Common myeloid progenitor, CD34-positive (primary cell): ENCODE results near the gene USP22.
A peak's percentile ranks its signal among the peaks of the same experiment; 100 is the strongest.

ENCODE experiments used
- CTCF ChIA-PET: fragments of 350-600 bp; sonication (Branson Sonifier 250); formaldehyde crosslinking; loops from one replicate; lab custom pipeline; 2021; ENCODE audit warnings: antibody characterized with exemption; lab: Charles Lee
- POLR2A ChIA-PET: fragments of 350-600 bp; sonication (Branson Sonifier 250); formaldehyde crosslinking; loops from one replicate; lab custom pipeline; 2021; ENCODE audit warnings: antibody characterized with exemption; lab: Charles Lee
- DNase-seq, 3 donors: peaks; one replicate each; pipeline versions ENCODE4 v3.0.0 to v3.0.0-alpha.2; 2013
- H3K27ac ChIP-seq, 2 experiments: 1 replicate in 1 of 2; 2 replicates in 1 of 2; pipeline ENCODE4 v1.7.0; 2013; ENCODE audit warnings: inconsistent platforms in 2 of 2, low read length in 2 of 2, mild to moderate bottlenecking in 2 of 2, low read depth in 1 of 2, moderate library complexity in 1 of 2; ENCODE audit not compliant: severe bottlenecking in 2 of 2, insufficient read depth in 1 of 2, poor library complexity in 1 of 2
- H3K27me3 ChIP-seq, 5 experiments: replicated peaks in 2 of 5; 1 replicate in 3 of 5; 2 replicates in 2 of 5; pipeline versions ENCODE4 v1.6.1 to v1.7.0; 2013; ENCODE audit warnings: low read length in 4 of 5, mild to moderate bottlenecking in 2 of 5, moderate library complexity in 2 of 5, inconsistent platforms in 1 of 5; ENCODE audit not compliant: insufficient read depth in 5 of 5, control insufficient read depth in 4 of 5
- H3K36me3 ChIP-seq, 4 experiments: 1 replicate in 2 of 4; 2 replicates in 2 of 4; pipeline versions ENCODE4 v1.6.1 to v1.7.0; 2013; ENCODE audit warnings: low read length in 3 of 4, control low read depth in 1 of 4, mild to moderate bottlenecking in 1 of 4; ENCODE audit not compliant: control insufficient read depth in 4 of 4, insufficient read depth in 4 of 4
- H3K4me1 ChIP-seq, 4 experiments: 1 replicate in 3 of 4; 2 replicates in 1 of 4; pipeline versions ENCODE4 v1.6.1 to v1.7.1; 2013; ENCODE audit warnings: low read length in 3 of 4, mild to moderate bottlenecking in 3 of 4, control low read depth in 1 of 4, inconsistent platforms in 1 of 4, moderate library complexity in 1 of 4; ENCODE audit not compliant: control insufficient read depth in 4 of 4, insufficient read depth in 4 of 4; ENCODE audit errors: control extremely low read depth in 1 of 4
- H3K4me3 ChIP-seq, 7 experiments: 1 replicate in 4 of 7; 2 replicates in 3 of 7; pipeline versions ENCODE4 v1.5.1 to v1.7.0; 2013; ENCODE audit warnings: mild to moderate bottlenecking in 7 of 7, low read length in 6 of 7, moderate library complexity in 6 of 7, inconsistent platforms in 2 of 7, low read depth in 2 of 7, control low read depth in 1 of 7; ENCODE audit not compliant: insufficient read depth in 4 of 7, control insufficient read depth in 1 of 7; ENCODE audit errors: extremely low read depth in 1 of 7
- H3K9me3 ChIP-seq, 5 experiments: 1 replicate in 4 of 5; 2 replicates in 1 of 5; pipeline versions ENCODE4 v1.6.1 to v1.7.1; 2013; ENCODE audit warnings: low read length in 4 of 5, mild to moderate bottlenecking in 2 of 5, inconsistent platforms in 1 of 5, low read depth in 1 of 5, moderate library complexity in 1 of 5; ENCODE audit not compliant: control insufficient read depth in 4 of 5, insufficient read depth in 2 of 5; ENCODE audit errors: control extremely low read depth in 1 of 5
- WGBS: methylation state at CpG from one replicate; pipeline ENCODE4 v1.1.5; 2013; ENCODE audit not compliant: insufficient coverage; 5-methylcytosine and 5-hydroxymethylcytosine counted together

The USP22 gene

DNA sequence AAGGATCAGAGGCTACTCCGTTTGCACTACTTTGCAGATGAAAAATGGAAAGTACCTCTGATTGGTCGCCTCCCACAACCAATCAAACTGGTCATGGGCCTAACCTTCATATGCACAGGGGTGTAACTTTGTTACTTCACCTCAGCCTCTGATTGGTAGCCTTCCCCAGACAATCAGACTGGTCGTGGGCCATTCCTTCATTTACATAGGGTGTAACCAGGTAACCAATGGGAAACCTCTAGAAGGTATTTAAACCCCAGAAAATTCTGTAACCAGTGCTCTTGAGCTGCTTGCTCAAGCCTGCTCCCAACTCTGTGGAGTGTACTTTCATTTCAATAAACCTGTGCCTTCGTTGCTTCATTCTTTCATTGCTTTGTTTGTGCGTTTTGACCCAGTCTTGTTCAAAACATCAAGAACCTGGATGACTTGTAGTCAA, 39.2 kb upstream of the USP22 start:
- Histone ChIP-seq H3K27ac (no peak overlapping the region), H3K9me3 (peaks cover 0 to 3% (median 0%) of the 10 kb centered on the region in 5 experiments), H3K27me3 (no peaks in the 10 kb centered on the region), H3K36me3 (no peaks in the 10 kb centered on the region), H3K4me1 (peaks cover 0 to 13% (median 6%) of the 10 kb centered on the region in 4 experiments), H3K4me3 (no peak overlapping the region)
- ChIA-PET POLR2A (no interaction called here), CTCF (interaction anchor here (0.8 to 1.0 kb wide), 2 partner anchors 38 to 147 kb away, joined by 3 to 4 read pairs; no protein-coding TSS in a partner anchor)
- DNase-seq, result no peak
- WGBS, result 95% methylated on average over 5 of the region's 5 CpGs

DNA sequence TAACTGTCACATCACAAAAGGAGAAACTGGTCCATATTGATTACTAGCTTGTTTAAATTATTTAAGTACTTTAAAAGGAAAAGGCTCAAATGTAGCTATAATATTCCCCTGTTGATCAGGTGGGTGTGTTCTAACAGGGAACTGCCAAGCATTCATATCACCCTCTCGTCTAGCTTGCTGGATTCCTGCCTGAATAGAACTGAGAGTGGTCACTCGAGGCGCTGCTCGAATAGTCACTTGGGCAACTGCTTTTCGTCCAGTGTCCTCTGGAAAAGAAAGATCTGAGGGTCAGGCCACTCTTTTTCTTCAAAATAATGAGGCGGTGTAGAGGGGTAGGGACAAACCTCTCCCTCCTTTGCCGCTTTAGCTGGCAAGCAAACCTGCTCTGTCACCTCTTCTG, 36.4 kb upstream of the USP22 start:
- Histone ChIP-seq H3K4me1 (peaks cover 0 to 16% (median 7%) of the 10 kb centered on the region in 4 experiments), H3K27ac (no peak overlapping the region), H3K27me3 (no peaks in the 10 kb centered on the region), H3K9me3 (peaks cover 0 to 3% (median 0%) of the 10 kb centered on the region in 5 experiments), H3K36me3 (no peaks in the 10 kb centered on the region), H3K4me3 (no peak overlapping the region)
- CTCF ChIA-PET, result interaction anchor here (1.1 to 2.1 kb wide), 5 partner anchors 12 to 35 kb away, joined by 3 to 6 read pairs (median 4); no protein-coding TSS in a partner anchor
- DNase-seq, result no peak
- WGBS, result 92% methylated on average over 5 of the region's 7 CpGs
- POLR2A ChIA-PET, result no interaction called here

DNA sequence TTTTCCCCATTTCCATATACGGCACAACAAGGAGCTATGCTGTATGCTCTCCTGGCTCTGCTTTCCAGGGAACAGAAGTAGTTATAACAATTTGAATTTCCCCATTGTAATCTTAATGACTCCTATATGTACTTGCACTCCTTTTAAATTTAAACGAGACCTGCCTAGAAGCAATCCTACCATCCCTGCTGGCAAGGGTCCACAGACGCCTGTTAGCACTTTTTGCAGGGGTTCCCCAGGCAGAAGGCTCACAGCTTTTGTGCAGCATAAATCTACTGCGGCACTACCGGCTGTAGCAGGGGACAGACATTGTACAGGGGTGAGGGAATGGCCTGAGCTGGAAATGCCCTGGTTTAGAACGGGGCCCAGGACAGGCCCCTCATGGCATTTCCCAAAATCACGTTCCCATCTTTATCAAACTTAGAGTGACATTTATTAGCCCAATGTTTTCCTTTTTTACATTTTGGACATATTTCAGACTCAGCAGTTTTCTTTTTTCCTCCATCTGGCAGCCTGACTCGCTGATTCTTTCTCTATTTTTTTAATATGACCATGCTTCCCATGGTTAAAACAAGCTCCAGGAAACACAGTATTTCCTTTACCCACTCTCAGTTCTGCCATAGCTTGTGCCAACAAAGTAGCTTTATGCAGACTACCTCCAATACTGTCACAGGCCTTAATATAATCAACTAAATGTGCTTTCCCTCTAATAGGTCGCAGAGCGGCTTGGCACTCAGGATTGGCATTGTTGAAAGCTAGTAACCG, 35.4 kb upstream of the USP22 start:
- peaks cover 0 to 16% (median 8%) of the 10 kb centered on the region in 4 experiments for H3K4me1 ChIP-seq
- 24% methylated on average over 8 of the region's 11 CpGs for WGBS
- ChIA-PET POLR2A (no interaction called here), CTCF (interaction anchor here (0.6 to 2.1 kb wide), 4 partner anchors 17 to 107 kb away, joined by 3 to 6 read pairs (median 4); no protein-coding TSS in a partner anchor)
- H3K9me3 ChIP-seq, result peaks cover 0 to 3% (median 0%) of the 10 kb centered on the region in 5 experiments
- DNase-seq, result peak in 2 of 3 donors; percentile 28 to 30
- H3K27ac ChIP-seq, result no peak overlapping the region
- no peaks in the 10 kb centered on the region for H3K27me3 ChIP-seq
- no peak overlapping the region for H3K4me3 ChIP-seq
- no peaks in the 10 kb centered on the region for H3K36me3 ChIP-seq

DNA sequence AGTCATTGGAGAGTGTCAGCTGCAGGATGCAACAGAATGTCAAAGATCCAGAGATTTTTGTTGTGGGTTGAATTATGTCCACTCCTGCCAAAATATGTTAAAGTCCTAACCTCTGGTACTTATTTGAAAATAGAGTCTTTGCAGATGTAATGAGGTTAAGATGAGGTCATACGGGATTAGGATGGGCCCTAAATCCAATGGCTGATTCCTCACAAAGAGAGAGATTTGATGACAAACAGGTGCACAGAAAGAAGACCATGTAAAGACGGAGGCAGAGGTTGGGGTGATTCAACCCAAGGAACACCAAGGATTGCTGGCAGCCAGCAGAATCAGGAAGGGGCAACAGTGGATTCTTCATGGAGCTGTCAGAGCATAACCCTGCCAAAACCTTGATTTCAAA, 34.5 kb upstream of the USP22 start:
- no peaks in the 10 kb centered on the region for H3K27me3 ChIP-seq
- ChIA-PET CTCF (no interaction called here), POLR2A (no interaction called here)
- no peaks in the 10 kb centered on the region for H3K36me3 ChIP-seq
- DNase-seq, result no peak
- peaks cover 0 to 2% (median 0%) of the 10 kb centered on the region in 5 experiments for H3K9me3 ChIP-seq
- H3K4me3 ChIP-seq, result no peak overlapping the region
- H3K4me1 ChIP-seq, result peaks cover 0 to 16% (median 9%) of the 10 kb centered on the region in 4 experiments
- WGBS, result 92% methylated on average over 2 of the region's 2 CpGs
- no peak overlapping the region for H3K27ac ChIP-seq

DNA sequence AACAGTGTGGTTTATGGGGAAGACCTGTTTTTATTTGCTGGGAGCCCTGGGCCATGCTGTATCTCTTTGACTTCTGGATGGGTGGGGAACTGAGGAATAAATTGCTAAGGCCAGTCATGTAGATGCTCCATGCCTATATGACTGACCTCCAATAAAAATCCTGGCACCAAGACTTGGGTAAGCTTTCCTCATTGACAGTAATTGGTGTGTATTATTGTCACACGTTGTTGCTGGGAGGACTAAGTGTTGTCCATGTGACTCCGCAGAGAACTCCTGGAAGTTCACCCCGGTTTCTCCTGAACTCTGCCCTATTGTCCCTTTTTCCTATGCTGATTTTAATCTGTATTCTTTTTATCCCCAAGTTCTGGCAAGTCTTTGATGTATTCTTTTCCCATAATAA, 33.4 kb upstream of the USP22 start:
- no peak for DNase-seq
- H3K9me3 ChIP-seq, result no peaks in the 10 kb centered on the region
- CTCF ChIA-PET, result no interaction called here
- H3K36me3 ChIP-seq, result no peaks in the 10 kb centered on the region
- H3K4me3 ChIP-seq, result no peak overlapping the region
- peaks cover 0 to 16% (median 9%) of the 10 kb centered on the region in 4 experiments for H3K4me1 ChIP-seq
- 96% methylated on average over 3 of the region's 3 CpGs for WGBS
- H3K27ac ChIP-seq, result no peak overlapping the region
- H3K27me3 ChIP-seq, result no peaks in the 10 kb centered on the region
- POLR2A ChIA-PET, result no interaction called here

DNA sequence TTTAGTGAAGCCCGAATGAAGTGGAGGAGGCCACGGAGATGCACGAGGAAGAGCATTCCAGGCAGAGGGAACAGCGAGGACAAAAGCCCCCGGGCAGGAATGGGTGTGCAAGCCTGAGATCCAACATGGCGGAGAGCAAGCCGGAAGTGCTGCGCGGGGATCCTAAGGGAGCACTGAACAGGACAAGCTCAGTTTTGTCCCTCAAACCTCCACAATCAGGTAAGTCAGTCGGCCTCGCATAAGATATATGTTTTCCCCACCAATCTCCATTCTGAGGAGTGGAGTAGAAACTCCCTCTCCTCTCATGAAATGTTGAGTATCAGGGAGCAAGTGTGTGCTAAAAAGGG, 32.9 kb upstream of the USP22 start:
- DNase-seq, result no peak
- POLR2A ChIA-PET, result no interaction called here
- no peak overlapping the region for H3K27ac ChIP-seq
- H3K4me3 ChIP-seq, result no peak overlapping the region
- no peaks in the 10 kb centered on the region for H3K9me3 ChIP-seq
- H3K4me1 ChIP-seq, result peaks cover 0 to 16% (median 9%) of the 10 kb centered on the region in 4 experiments
- WGBS, result 93% methylated on average over 9 of the region's 11 CpGs
- CTCF ChIA-PET, result interaction anchor here (0.9 kb wide), 1 partner anchor 24 kb away, joined by 4 read pairs; no protein-coding TSS in a partner anchor
- no peaks in the 10 kb centered on the region for H3K27me3 ChIP-seq
- H3K36me3 ChIP-seq, result no peaks in the 10 kb centered on the region

DNA sequence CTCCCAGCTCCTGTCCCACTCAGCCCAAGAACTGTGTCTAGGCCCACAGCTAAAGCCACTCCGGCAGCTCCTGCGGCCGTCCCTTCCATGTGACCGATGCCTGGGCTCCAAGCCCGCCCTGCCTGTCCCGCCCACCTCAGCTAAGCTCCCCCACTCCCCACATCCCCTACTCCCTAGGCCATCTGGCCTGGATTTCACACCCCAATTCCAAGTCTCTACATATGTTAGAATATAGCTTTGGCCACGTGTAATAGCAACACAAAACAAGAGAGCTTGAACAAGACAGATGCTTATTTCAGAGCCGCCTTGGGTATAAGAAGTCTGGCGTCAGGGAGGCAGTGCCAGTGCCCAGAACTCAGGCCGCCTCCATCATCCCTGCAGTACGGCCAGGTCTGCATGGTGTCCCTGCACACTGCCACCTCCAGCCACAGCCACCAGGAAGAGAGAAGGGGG, 30.0 kb upstream of the USP22 start:
- H3K36me3 ChIP-seq, result no peaks in the 10 kb centered on the region
- DNase-seq, result no peak
- H3K4me1 ChIP-seq, result peaks cover 0 to 9% (median 1%) of the 10 kb centered on the region in 4 experiments
- no peaks in the 10 kb centered on the region for H3K9me3 ChIP-seq
- no peak overlapping the region for H3K27ac ChIP-seq
- H3K4me3 ChIP-seq, result no peak overlapping the region
- WGBS, result 98% methylated on average over 11 of the region's 11 CpGs
- ChIA-PET CTCF (no interaction called here), POLR2A (no interaction called here)
- H3K27me3 ChIP-seq, result no peaks in the 10 kb centered on the region
